K562 (cell line): Measurements from ENCODE around the gene IDH2. TPM values are rescaled to one million over a fixed set of nuclear protein-coding genes. Genes with fewer than 3 reads are reported as not detected.

Experiments used
- polyA plus RNA-seq, 8 experiments: library from polyadenylated mRNA; depleted of rRNA in 4 of 8; stranded (reverse) in 5 of 8; unstranded in 3 of 8; fragments of >200 nt; fragmentation: Nextera tagmentation in 2 of 8; fragmentation: Illumina TruSeq in 1 of 8; extraction: Ambion mirVana in 2 of 8; extraction: Trizol in 1 of 8; gene quantifications; 2 replicates each; pipeline versions ENCODE4 v1.2.1 to v1.2.3, GENCODE V29; 2011 to 2014; ENCODE audit warnings: inconsistent platforms in 1 of 8, missing spikeins in 1 of 8
- small RNA-seq: library from RNA; depleted of rRNA; stranded (forward); fragments of <200 nt; gene quantifications from one replicate; pipeline ENCODE3, GENCODE V24; 2014
- total RNA-seq, 7 experiments: library from RNA; depleted of rRNA in 6 of 7; stranded (reverse); fragments of >200 nt in 6 of 7; fragmentation: Illumina TruSeq in 2 of 7; extraction: Trizol in 2 of 7; gene quantifications; 2 replicates each; pipeline versions ENCODE4 v1.2.1 to v1.2.3, GENCODE V29; 2011 to 2021; ENCODE audit warnings: low replicate concordance in 1 of 7

Gene IDH2
- total and polyA plus RNA-seq, 9 of the 15 experiments (the other 6 are each of a cell fraction or from before 2014, with no cell fraction given) = 0.70 to 99.9 (median 59.2) TPM

Small RNAs within 50 kb of the gene (small RNA-seq; reads per million reads assigned to genes)
- not detected for gene RF00066

Other genes starting within 250 kb of the IDH2 start
Only the 7 nearest of the 9 such genes appear.
- gene ARPIN, start 189.5 kb downstream of the IDH2 start, total RNA-seq (2014; rRNA removed) = not detected in 2 replicates
- not detected in 2 replicates for gene ARPIN, start 189.5 kb downstream of the IDH2 start, total RNA-seq (2014; rRNA removed; fragmentation: Illumina TruSeq; extraction: Trizol)
- not detected in 2 replicates for gene ARPIN, start 189.5 kb downstream of the IDH2 start, total RNA-seq (2015; rRNA removed; fragmentation: Illumina TruSeq; extraction: Trizol)
- 0.04 TPM in 1 of 2 replicates, not detected in the other for gene ARPIN, start 189.5 kb downstream of the IDH2 start, total RNA-seq (2021)
- gene ARPIN, start 189.5 kb downstream of the IDH2 start, polyA plus RNA-seq (2011; rRNA removed) = not detected in 2 replicates
- not detected in 2 replicates for gene ARPIN, start 189.5 kb downstream of the IDH2 start, polyA plus RNA-seq (2014; fragmentation: Illumina TruSeq; extraction: Trizol)
- gene ARPIN, start 189.5 kb downstream of the IDH2 start, polyA plus RNA-seq (2014; fragmentation: Nextera tagmentation; extraction: Ambion mirVana) = not detected
- not detected in 2 replicates for gene ARPIN, start 189.5 kb downstream of the IDH2 start, polyA plus RNA-seq (2014; rRNA removed)
- 5.9 and 6.3 TPM in 2 replicates for gene ZNF710, start 101.1 kb downstream of the IDH2 start, total RNA-seq (2014; rRNA removed)
- gene ZNF710, start 101.1 kb downstream of the IDH2 start, total RNA-seq (2014; rRNA removed; fragmentation: Illumina TruSeq; extraction: Trizol) = 2.8 and 5.2 TPM in 2 replicates
- gene ZNF710, start 101.1 kb downstream of the IDH2 start, total RNA-seq (2015; rRNA removed; fragmentation: Illumina TruSeq; extraction: Trizol) = 6.0 and 6.2 TPM in 2 replicates
- gene ZNF710, start 101.1 kb downstream of the IDH2 start, total RNA-seq (2021) = 14.2 and 16.7 TPM in 2 replicates
- gene ZNF710, start 101.1 kb downstream of the IDH2 start, polyA plus RNA-seq (2011; rRNA removed) = 2.0 and 2.5 TPM in 2 replicates
- 4.6 and 8.0 TPM in 2 replicates for gene ZNF710, start 101.1 kb downstream of the IDH2 start, polyA plus RNA-seq (2014; fragmentation: Illumina TruSeq; extraction: Trizol)
- under 1 TPM; 0.56 to 0.63 TPM for gene ZNF710, start 101.1 kb downstream of the IDH2 start, polyA plus RNA-seq (2014; fragmentation: Nextera tagmentation; extraction: Ambion mirVana)
- gene ZNF710, start 101.1 kb downstream of the IDH2 start, polyA plus RNA-seq (2014; rRNA removed) = 4.3 and 6.2 TPM in 2 replicates
- gene SEMA4B, start 98.9 kb upstream of the IDH2 start, total RNA-seq (2014; rRNA removed) = 11.0 and 38.7 TPM in 2 replicates
- 8.5 and 10.7 TPM in 2 replicates for gene SEMA4B, start 98.9 kb upstream of the IDH2 start, total RNA-seq (2014; rRNA removed; fragmentation: Illumina TruSeq; extraction: Trizol)
- 16.7 and 17.7 TPM in 2 replicates for gene SEMA4B, start 98.9 kb upstream of the IDH2 start, total RNA-seq (2015; rRNA removed; fragmentation: Illumina TruSeq; extraction: Trizol)
- 33.6 and 37.9 TPM in 2 replicates for gene SEMA4B, start 98.9 kb upstream of the IDH2 start, total RNA-seq (2021)
- gene SEMA4B, start 98.9 kb upstream of the IDH2 start, polyA plus RNA-seq (2011; rRNA removed) = 28.8 and 56.9 TPM in 2 replicates
- 10.9 and 16.9 TPM in 2 replicates for gene SEMA4B, start 98.9 kb upstream of the IDH2 start, polyA plus RNA-seq (2014; fragmentation: Illumina TruSeq; extraction: Trizol)
- 1 to 10 TPM; 1.3 to 1.5 TPM for gene SEMA4B, start 98.9 kb upstream of the IDH2 start, polyA plus RNA-seq (2014; fragmentation: Nextera tagmentation; extraction: Ambion mirVana)
- gene SEMA4B, start 98.9 kb upstream of the IDH2 start, polyA plus RNA-seq (2014; rRNA removed) = 24.8 and 27.8 TPM in 2 replicates
- gene CIB1, start 131.5 kb upstream of the IDH2 start, total RNA-seq (2014; rRNA removed) = 61.4 and 94.5 TPM in 2 replicates
- gene CIB1, start 131.5 kb upstream of the IDH2 start, total RNA-seq (2014; rRNA removed; fragmentation: Illumina TruSeq; extraction: Trizol) = 46.9 and 49.6 TPM in 2 replicates
- gene CIB1, start 131.5 kb upstream of the IDH2 start, total RNA-seq (2015; rRNA removed; fragmentation: Illumina TruSeq; extraction: Trizol) = 63.4 and 64.5 TPM in 2 replicates
- 106 and 107 TPM in 2 replicates for gene CIB1, start 131.5 kb upstream of the IDH2 start, total RNA-seq (2021)
- gene CIB1, start 131.5 kb upstream of the IDH2 start, polyA plus RNA-seq (2011; rRNA removed) = 136 and 186 TPM in 2 replicates
- gene CIB1, start 131.5 kb upstream of the IDH2 start, polyA plus RNA-seq (2014; fragmentation: Illumina TruSeq; extraction: Trizol) = 107 and 138 TPM in 2 replicates
- 10 to 100 TPM; 14.9 to 33.8 TPM for gene CIB1, start 131.5 kb upstream of the IDH2 start, polyA plus RNA-seq (2014; fragmentation: Nextera tagmentation; extraction: Ambion mirVana)
- 128 and 142 TPM in 2 replicates for gene CIB1, start 131.5 kb upstream of the IDH2 start, polyA plus RNA-seq (2014; rRNA removed)
- 3.9 and 4.0 TPM in 2 replicates for gene GDPGP1, start 131.7 kb upstream of the IDH2 start, total RNA-seq (2014; rRNA removed)
- gene GDPGP1, start 131.7 kb upstream of the IDH2 start, total RNA-seq (2014; rRNA removed; fragmentation: Illumina TruSeq; extraction: Trizol) = 2.8 and 3.0 TPM in 2 replicates
- gene GDPGP1, start 131.7 kb upstream of the IDH2 start, total RNA-seq (2015; rRNA removed; fragmentation: Illumina TruSeq; extraction: Trizol) = 2.4 and 3.0 TPM in 2 replicates
- 6.0 and 6.1 TPM in 2 replicates for gene GDPGP1, start 131.7 kb upstream of the IDH2 start, total RNA-seq (2021)
- 3.7 and 4.0 TPM in 2 replicates for gene GDPGP1, start 131.7 kb upstream of the IDH2 start, polyA plus RNA-seq (2011; rRNA removed)
- gene GDPGP1, start 131.7 kb upstream of the IDH2 start, polyA plus RNA-seq (2014; fragmentation: Illumina TruSeq; extraction: Trizol) = 1.2 and 2.0 TPM in 2 replicates
- gene GDPGP1, start 131.7 kb upstream of the IDH2 start, polyA plus RNA-seq (2014; fragmentation: Nextera tagmentation; extraction: Ambion mirVana) = under 1 TPM; 0.78 to 0.92 TPM
- gene GDPGP1, start 131.7 kb upstream of the IDH2 start, polyA plus RNA-seq (2014; rRNA removed) = 2.6 and 3.3 TPM in 2 replicates
- 0.04 TPM in 1 of 2 replicates, not detected in the other for gene TTLL13, start 147.1 kb upstream of the IDH2 start, total RNA-seq (2014; rRNA removed)
- gene TTLL13, start 147.1 kb upstream of the IDH2 start, total RNA-seq (2014; rRNA removed; fragmentation: Illumina TruSeq; extraction: Trizol) = 0.10 and 0.22 TPM in 2 replicates
- gene TTLL13, start 147.1 kb upstream of the IDH2 start, total RNA-seq (2015; rRNA removed; fragmentation: Illumina TruSeq; extraction: Trizol) = 0.11 TPM in 1 of 2 replicates, not detected in the other
- 0.11 and 0.36 TPM in 2 replicates for gene TTLL13, start 147.1 kb upstream of the IDH2 start, total RNA-seq (2021)
- 0.20 and 0.24 TPM in 2 replicates for gene TTLL13, start 147.1 kb upstream of the IDH2 start, polyA plus RNA-seq (2011; rRNA removed)
- 0.12 TPM in 1 of 2 replicates, not detected in the other for gene TTLL13, start 147.1 kb upstream of the IDH2 start, polyA plus RNA-seq (2014; fragmentation: Illumina TruSeq; extraction: Trizol)
- gene TTLL13, start 147.1 kb upstream of the IDH2 start, polyA plus RNA-seq (2014; fragmentation: Nextera tagmentation; extraction: Ambion mirVana) = under 1 TPM; 0.10 to 0.17 TPM
- gene TTLL13, start 147.1 kb upstream of the IDH2 start, polyA plus RNA-seq (2014; rRNA removed) = 0.05 TPM in 1 of 2 replicates, not detected in the other
- gene NGRN, start 163.2 kb upstream of the IDH2 start, total RNA-seq (2014; rRNA removed) = 69.5 and 73.4 TPM in 2 replicates
- gene NGRN, start 163.2 kb upstream of the IDH2 start, total RNA-seq (2014; rRNA removed; fragmentation: Illumina TruSeq; extraction: Trizol) = 54.9 and 58.8 TPM in 2 replicates
- 60.0 and 61.5 TPM in 2 replicates for gene NGRN, start 163.2 kb upstream of the IDH2 start, total RNA-seq (2015; rRNA removed; fragmentation: Illumina TruSeq; extraction: Trizol)
- 64.6 and 66.5 TPM in 2 replicates for gene NGRN, start 163.2 kb upstream of the IDH2 start, total RNA-seq (2021)
- gene NGRN, start 163.2 kb upstream of the IDH2 start, polyA plus RNA-seq (2011; rRNA removed) = 57.5 and 62.8 TPM in 2 replicates
- gene NGRN, start 163.2 kb upstream of the IDH2 start, polyA plus RNA-seq (2014; fragmentation: Illumina TruSeq; extraction: Trizol) = 47.9 and 56.5 TPM in 2 replicates
- 10 to 100 TPM; 14.0 to 21.0 TPM for gene NGRN, start 163.2 kb upstream of the IDH2 start, polyA plus RNA-seq (2014; fragmentation: Nextera tagmentation; extraction: Ambion mirVana)
- 64.5 and 70.3 TPM in 2 replicates for gene NGRN, start 163.2 kb upstream of the IDH2 start, polyA plus RNA-seq (2014; rRNA removed)